ENCODE data around the gene MAP3K19.

DNA sequence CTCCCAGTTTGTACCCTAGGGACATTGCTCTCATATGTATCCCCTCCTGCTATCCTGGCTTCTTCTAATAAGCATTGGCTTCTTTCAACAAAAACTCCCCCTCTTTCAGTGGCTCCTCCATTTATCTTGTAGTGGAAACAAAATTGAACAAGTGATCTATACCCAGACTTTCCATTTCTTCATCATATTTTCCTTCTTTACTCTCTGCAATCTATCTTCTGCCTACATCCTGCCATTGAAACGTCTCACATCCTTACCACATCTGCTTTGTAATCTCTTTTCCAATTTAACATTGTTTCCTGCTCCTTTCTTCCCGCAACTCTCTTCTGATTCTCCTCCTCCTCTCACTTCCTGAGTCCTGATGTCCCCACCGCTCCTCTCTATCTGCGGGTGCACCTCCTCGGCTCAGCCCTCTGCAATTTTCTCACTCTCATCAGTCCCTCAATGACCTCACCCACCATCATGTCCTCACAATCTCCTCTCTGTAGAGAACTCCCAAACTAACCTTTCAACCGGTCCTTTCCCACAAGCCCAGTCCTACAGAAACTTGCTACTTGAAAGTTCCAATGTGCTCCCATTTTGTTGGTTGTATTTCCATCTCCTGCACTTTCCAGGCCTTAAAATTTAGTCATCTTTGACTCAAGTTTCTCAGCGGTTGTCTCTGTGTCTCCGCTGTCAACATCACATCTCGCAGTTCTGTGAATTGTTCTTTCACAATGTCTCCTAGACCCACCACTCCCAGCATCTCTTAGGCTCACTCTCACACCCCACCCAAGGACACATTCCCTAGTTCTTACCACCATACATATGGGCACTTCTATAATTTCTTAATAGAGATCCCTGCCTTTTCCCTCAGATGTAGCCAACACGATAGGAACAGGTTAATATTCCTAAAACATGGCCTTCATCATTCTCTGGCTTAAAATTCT, 24.0 kb downstream of the MAP3K19 start:
- no peak for TF ChIP-seq CTCF (IDR thresholded peaks at IDR 0.05; ENCODE audit: low read depth, low read length, poor library complexity, severe bottlenecking)
- no peak for TF ChIP-seq EZH2phosphoT487 (IDR thresholded peaks at IDR 0.05; ENCODE audit: borderline replicate concordance, low read length)

Data from DOHH2 (cell line).